ENCODE measurements around the gene HINT2.

The HINT2 gene

DNA sequence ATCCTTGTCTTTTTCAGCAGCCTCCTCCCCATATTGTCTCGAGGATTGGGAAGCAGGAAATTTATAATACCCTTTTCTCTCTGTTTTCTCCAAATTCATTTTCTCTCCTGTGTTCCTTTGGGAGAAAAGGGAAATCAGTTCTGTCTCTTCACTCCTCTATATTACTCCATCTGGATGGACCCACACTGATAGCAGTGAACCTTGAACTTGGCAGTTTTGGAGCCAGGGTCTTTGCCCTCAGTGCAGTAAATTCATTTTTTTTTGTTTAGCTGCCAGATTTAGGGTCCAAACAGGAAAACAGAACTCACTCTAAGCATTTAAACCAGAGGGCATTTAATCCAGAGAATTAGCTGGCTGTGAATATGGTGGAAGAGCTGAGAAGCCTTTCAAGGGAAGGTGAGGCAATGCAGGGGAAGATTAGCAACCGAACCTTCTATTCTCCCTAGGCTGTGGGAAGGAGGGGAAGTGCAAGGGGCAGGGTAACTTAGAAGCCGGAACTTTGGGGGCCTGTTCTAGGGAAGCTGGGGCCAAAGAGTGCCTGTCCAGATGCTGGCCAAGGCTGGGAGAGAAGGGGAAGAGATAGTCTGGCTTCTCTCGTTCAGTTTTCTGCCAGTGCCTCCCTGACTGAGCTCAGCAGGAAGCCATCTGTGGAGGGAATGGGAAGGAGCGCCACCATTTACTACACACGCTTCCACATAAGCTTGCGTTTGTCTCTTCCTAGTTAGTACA, 39.8 kb downstream of the HINT2 start:
- DNase-seq: peak; percentile 57

DNA sequence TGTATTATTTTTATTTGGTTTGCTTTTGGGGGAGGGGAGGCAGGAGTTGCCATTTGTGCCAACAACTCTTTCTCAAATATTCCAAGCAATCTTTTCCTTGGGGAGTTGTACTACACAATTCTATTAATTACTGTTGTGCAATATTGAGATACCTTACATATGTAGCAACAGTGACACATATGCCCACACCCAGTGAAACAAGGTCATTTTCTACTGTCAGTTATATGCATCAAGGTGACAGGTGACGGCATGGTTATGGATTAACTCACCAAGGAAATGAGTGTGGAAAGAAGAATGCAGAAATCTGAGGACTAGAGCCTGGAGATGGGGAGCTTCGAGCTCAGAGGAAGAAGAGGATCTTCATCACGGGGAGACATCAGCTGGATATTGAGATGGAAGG, 42.9 kb downstream of the HINT2 start:
- no peak for DNase-seq

DNA sequence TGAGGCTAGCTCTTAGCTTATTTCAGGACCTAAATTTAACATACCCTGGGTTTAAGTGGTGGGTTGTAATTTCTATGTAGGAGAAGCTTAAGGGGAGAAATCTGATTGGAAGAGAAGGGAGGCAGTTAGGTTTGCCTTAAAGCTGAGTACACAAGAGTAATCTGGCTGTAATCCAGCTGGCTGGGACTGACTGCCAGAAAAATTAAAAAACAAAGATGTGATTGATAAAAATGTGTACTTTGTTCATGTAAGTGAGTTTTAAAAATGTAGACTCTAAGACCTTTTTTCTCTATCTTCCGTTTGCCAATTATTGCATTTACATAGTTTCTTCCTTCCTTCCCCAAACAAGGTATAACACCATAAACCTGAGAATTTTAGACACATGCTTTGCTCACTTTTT, 43.3 kb downstream of the HINT2 start:
- no peak for DNase-seq

DNA sequence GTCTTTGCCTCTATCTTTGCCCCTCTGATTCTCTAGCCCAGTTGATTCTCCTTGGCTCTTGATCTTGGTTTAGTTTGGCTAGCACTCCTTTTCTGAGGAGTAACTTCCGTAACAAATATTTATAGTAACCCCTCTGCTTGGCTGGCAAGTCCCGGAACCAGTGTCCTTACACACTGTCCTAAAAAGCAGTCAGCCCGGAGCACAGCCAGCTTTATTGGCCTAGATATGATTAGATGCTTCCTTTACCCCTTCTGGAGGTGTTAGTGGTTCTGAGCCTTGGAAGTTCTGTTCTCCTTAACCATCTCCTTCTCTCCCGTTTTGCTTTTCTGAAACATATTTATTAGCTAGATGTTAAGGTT, 43.8 kb downstream of the HINT2 start:
- DNase-seq: no peak

DNA sequence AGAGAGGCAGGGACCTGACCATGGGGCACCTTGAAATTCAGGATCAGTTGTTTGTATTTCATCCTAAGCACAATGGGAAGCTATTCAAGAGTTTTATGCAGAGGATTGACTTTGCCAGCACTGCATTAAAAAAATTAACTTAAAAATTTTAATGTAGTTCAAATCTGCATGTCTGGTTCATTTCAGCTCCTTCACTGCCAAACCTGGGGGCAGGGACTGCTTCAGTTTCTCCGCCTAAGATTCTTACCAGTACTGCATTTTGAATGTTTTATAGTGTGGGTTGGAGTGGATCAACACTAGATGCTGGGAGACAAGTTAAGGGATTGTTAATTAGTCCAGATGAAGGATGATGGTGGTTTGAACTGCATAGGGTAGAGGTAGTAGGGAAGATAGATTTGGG, 45.1 kb downstream of the HINT2 start:
- DNase-seq: no peak

DNA sequence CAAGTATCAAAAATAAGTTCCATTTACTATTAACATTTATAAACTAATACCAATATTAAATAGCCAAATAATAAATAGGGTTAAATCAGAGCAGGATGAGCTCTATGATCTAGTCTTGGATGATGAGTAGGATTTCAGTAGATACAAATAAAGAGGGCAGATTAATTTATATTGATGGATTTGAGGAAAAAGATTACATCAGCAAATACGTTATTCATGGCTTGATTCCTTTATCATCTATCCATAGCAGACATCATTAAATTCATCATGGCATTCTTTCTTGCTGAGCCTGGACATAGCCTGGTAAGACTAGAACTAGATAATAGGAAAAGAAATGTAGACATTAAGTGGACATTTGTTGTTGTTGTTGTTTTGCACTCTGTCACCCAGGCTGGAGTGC, 47.4 kb downstream of the HINT2 start:
- DNase-seq: no peak

DNA sequence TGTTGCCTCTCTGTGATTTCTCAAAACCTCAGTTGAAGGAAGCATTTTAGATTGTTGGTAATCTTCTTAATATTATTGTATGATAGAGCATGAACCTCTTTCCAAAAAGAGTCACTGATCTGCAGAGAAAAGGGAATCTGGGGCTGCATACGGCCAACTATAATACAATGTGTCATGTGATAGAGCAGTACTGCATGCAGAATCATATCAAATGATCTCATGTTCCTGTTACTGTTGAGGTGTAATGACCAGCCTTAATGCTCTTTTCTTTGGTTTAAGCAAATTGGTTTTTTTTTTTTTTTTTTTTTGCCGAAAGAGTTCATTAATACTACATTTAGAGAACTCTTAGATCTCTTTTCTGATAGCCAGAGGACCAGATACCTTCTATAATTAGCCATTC, 47.8 kb downstream of the HINT2 start:
- no peak for DNase-seq

DNA sequence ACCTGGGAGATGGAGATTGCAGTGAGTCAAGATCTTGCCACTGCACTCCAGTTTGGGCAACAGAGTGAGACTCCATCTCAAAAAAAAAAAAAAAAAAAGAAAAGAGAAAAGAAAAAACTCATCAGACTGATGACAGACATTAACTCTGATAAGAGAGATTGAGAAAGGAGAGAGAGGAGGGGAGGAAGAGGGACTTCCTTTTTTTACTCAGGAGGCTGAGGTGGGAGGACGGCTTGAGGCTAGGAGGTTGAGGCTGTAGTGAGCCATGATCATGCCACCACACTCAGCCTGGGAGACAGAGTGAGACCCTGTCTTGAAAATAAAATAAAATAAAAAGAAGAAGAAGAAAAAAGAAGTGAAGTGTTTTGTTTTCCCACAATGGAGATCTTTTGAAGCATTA, 51.0 kb downstream of the HINT2 start:
- DNase-seq: no peak

DNA sequence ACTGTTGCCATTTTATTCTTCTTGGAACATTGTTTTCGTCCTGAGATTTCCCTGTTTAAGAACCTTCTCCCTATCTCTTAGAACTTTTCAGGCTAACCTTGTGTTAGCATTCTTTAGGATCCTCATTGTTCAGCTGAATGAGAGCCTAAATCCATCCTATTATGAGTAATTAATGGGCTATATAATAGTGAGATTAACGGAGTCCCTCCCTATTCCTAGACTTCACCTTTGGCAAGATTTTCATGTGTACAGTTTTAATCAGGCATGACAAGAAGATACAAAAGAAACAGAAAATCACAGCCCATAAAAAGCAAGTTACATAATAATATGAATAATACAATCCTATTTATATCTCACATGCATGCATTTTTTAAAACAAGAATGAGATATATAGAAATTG, 51.7 kb downstream of the HINT2 start:
- DNase-seq: no peak

Data from inflammatory macrophage treated with lipopolysaccharide for 4 hours (primary cell).